ENCODE results near the gene OTX1.

DNA sequence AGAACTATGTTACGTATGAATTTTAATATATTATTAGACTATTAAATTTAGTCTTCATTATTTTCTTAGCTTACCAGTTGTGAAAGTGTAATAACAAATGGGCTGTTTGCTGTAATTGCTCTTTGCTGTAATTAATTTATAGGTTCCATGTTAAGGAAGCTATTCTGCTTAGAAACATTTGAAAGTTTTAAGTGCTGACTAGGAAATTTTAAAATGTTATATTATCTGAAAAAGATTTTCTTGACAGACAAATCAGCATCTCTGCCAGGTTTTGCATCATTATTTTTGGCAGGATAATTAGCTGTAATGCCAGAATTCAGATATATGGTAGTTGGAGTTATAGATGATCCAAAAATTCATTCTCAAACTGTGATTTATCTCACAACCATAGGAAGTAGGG, 42.2 kb downstream of the OTX1 start:
- TF ChIP-seq, protein P1, sequence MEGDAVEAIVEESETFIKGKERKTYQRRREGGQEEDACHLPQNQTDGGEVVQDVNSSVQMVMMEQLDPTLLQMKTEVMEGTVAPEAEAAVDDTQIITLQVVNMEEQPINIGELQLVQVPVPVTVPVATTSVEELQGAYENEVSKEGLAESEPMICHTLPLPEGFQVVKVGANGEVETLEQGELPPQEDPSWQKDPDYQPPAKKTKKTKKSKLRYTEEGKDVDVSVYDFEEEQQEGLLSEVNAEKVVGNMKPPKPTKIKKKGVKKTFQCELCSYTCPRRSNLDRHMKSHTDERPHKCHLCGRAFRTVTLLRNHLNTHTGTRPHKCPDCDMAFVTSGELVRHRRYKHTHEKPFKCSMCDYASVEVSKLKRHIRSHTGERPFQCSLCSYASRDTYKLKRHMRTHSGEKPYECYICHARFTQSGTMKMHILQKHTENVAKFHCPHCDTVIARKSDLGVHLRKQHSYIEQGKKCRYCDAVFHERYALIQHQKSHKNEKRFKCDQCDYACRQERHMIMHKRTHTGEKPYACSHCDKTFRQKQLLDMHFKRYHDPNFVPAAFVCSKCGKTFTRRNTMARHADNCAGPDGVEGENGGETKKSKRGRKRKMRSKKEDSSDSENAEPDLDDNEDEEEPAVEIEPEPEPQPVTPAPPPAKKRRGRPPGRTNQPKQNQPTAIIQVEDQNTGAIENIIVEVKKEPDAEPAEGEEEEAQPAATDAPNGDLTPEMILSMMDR (IDR thresholded peaks at IDR 0.05; ENCODE audit: low read depth, low read length, missing input control): no peak
- TF ChIP-seq, protein P2, sequence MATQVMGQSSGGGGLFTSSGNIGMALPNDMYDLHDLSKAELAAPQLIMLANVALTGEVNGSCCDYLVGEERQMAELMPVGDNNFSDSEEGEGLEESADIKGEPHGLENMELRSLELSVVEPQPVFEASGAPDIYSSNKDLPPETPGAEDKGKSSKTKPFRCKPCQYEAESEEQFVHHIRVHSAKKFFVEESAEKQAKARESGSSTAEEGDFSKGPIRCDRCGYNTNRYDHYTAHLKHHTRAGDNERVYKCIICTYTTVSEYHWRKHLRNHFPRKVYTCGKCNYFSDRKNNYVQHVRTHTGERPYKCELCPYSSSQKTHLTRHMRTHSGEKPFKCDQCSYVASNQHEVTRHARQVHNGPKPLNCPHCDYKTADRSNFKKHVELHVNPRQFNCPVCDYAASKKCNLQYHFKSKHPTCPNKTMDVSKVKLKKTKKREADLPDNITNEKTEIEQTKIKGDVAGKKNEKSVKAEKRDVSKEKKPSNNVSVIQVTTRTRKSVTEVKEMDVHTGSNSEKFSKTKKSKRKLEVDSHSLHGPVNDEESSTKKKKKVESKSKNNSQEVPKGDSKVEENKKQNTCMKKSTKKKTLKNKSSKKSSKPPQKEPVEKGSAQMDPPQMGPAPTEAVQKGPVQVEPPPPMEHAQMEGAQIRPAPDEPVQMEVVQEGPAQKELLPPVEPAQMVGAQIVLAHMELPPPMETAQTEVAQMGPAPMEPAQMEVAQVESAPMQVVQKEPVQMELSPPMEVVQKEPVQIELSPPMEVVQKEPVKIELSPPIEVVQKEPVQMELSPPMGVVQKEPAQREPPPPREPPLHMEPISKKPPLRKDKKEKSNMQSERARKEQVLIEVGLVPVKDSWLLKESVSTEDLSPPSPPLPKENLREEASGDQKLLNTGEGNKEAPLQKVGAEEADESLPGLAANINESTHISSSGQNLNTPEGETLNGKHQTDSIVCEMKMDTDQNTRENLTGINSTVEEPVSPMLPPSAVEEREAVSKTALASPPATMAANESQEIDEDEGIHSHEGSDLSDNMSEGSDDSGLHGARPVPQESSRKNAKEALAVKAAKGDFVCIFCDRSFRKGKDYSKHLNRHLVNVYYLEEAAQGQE (IDR thresholded peaks at IDR 0.05): no peak
- TF ChIP-seq TAF1 (conservative IDR thresholded peaks at IDR 0.05): no peak
- TF ChIP-seq, protein P3, sequence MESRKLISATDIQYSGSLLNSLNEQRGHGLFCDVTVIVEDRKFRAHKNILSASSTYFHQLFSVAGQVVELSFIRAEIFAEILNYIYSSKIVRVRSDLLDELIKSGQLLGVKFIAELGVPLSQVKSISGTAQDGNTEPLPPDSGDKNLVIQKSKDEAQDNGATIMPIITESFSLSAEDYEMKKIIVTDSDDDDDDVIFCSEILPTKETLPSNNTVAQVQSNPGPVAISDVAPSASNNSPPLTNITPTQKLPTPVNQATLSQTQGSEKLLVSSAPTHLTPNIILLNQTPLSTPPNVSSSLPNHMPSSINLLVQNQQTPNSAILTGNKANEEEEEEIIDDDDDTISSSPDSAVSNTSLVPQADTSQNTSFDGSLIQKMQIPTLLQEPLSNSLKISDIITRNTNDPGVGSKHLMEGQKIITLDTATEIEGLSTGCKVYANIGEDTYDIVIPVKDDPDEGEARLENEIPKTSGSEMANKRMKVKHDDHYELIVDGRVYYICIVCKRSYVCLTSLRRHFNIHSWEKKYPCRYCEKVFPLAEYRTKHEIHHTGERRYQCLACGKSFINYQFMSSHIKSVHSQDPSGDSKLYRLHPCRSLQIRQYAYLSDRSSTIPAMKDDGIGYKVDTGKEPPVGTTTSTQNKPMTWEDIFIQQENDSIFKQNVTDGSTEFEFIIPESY (IDR thresholded peaks at IDR 0.05): no peak
- no peak for TF ChIP-seq RAD21 (IDR thresholded peaks at IDR 0.05)
- TF ChIP-seq, protein P4, sequence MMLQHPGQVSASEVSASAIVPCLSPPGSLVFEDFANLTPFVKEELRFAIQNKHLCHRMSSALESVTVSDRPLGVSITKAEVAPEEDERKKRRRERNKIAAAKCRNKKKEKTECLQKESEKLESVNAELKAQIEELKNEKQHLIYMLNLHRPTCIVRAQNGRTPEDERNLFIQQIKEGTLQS (IDR thresholded peaks at IDR 0.05): no peak
- no peak for TF ChIP-seq FOXA1 (IDR thresholded peaks at IDR 0.05)
- no peak for TF ChIP-seq GABPA (IDR thresholded peaks at IDR 0.05 in 1 of 2, conservative IDR thresholded peaks at IDR 0.05 in 1 of 2)
- no peak for TF ChIP-seq SP1 (IDR thresholded peaks at IDR 0.05)
- no peak for TF ChIP-seq JUND (IDR thresholded peaks at IDR 0.05)
- TF ChIP-seq, protein P5, sequence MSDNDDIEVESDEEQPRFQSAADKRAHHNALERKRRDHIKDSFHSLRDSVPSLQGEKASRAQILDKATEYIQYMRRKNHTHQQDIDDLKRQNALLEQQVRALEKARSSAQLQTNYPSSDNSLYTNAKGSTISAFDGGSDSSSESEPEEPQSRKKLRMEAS (IDR thresholded peaks at IDR 0.05): no peak
- TF ChIP-seq RXRA (IDR thresholded peaks at IDR 0.05): no peak
- TF ChIP-seq FOXA2 (IDR thresholded peaks at IDR 0.05): no peak
